Activated CD8-positive, alpha-beta memory T cell treated with anti-CD3 and anti-CD28 coated beads, Interleukin-2, amount 50 U/mL, for 24 hours (primary cell): ENCODE results near the gene CD81.
"Not testable (repeated sequence)": the region's sequence is repeated elsewhere in the genome, so short reads cannot be mapped to it uniquely, and the experiment has no call there.

Experiments
- DNase-seq: peaks from one replicate; pipeline ENCODE4 v3.0.0-alpha.2; 2020; ENCODE audit errors: extremely low read depth

Gene CD81

GRCh38 chr11:2357651-2358050 is 19.5 kb upstream of the CD81 start:
- DNase-seq: not testable (repeated sequence)

GRCh38 chr11:2358754-2359442 is 18.2 kb upstream of the CD81 start:
- DNase-seq: no peak

- DNase-seq: no peak
These were observed 17.6 kb upstream of the CD81 start for GRCh38 chr11:2359557-2359956.

GRCh38 chr11:2360081-2360642 is 16.9 kb upstream of the CD81 start:
- DNase-seq: no peak

GRCh38 chr11:2361565-2361964 is 15.5 kb upstream of the CD81 start:
- DNase-seq: no peak

GRCh38 chr11:2362414-2362813 is 14.7 kb upstream of the CD81 start:
- no peak for DNase-seq

- DNase-seq: no peak
These were observed 14.0 kb upstream of the CD81 start for GRCh38 chr11:2363130-2363529.

GRCh38 chr11:2363577-2364370 is 13.3 kb upstream of the CD81 start:
- no peak for DNase-seq

GRCh38 chr11:2364386-2364785 is 12.7 kb upstream of the CD81 start:
- not testable (repeated sequence) for DNase-seq

- no peak for DNase-seq
These were observed 11.4 kb upstream of the CD81 start for GRCh38 chr11:2365571-2366210.

- DNase-seq: no peak
These were observed 10.8 kb upstream of the CD81 start for GRCh38 chr11:2366276-2366675.

GRCh38 chr11:2366733-2367132 is 10.4 kb upstream of the CD81 start:
- no peak for DNase-seq

- DNase-seq: no peak
These were observed 9.6 kb upstream of the CD81 start for GRCh38 chr11:2367266-2368160.

GRCh38 chr11:2368178-2368850 is 8.8 kb upstream of the CD81 start:
- no peak for DNase-seq

GRCh38 chr11:2368851-2369180 is 8.3 kb upstream of the CD81 start:
- DNase-seq: no peak

GRCh38 chr11:2369320-2369719 is 7.8 kb upstream of the CD81 start:
- no peak for DNase-seq

- DNase-seq: no peak
These were observed 7.2 kb upstream of the CD81 start for GRCh38 chr11:2369896-2370295.

- DNase-seq: no peak
These were observed 2.5 kb upstream of the CD81 start for GRCh38 chr11:2374456-2375201.

- no peak for DNase-seq
These were observed 1.7 kb upstream of the CD81 start for GRCh38 chr11:2375341-2375853.

- DNase-seq: no peak
These were observed 1.1 kb upstream of the CD81 start for GRCh38 chr11:2375964-2376551.
